Epithelial cell of esophagus (primary cell): Measurements from ENCODE around the gene CSMD2.

Experiments
- DNase-seq: peaks from one replicate; pipeline ENCODE4 v3.0.0; 2010; ENCODE audit warnings: low read depth
- H3K4me3 ChIP-seq: 2 replicates; pipeline ENCODE4 v1.5.1; 2011; ENCODE audit warnings: mild to moderate bottlenecking, low read length, control low read depth
- TF ChIP-seq, protein P1 (sequence below): IDR thresholded peaks from 2 replicates; pipeline ENCODE4 v1.5.1; 2011; ENCODE audit warnings: low read depth, mild to moderate bottlenecking, low read length, control low read depth, inconsistent platforms; ENCODE audit not compliant: insufficient read depth; ENCODE audit errors: missing control alignments

Gene CSMD2

DNA sequence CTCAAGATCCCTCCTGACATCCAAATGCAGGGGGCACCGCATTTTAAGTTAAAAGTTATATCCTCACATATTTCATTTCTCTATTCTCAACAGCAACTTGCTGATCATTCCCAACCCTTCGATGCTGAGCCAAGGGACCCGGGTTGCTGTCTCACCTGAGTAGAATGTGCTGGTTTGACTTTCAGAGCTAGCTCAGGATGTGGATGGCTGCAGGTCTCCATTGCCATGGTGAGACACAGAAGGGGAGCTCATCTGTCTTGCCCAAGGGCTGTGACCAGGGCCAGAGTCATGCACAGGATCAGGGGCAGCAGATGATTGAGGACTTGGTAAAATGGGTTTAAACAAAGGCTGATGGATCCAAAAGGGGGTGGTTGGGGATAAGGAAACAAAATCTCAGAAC is 189.1 kb downstream of the CSMD2 start:
- no peak for DNase-seq
- TF ChIP-seq, protein P1, sequence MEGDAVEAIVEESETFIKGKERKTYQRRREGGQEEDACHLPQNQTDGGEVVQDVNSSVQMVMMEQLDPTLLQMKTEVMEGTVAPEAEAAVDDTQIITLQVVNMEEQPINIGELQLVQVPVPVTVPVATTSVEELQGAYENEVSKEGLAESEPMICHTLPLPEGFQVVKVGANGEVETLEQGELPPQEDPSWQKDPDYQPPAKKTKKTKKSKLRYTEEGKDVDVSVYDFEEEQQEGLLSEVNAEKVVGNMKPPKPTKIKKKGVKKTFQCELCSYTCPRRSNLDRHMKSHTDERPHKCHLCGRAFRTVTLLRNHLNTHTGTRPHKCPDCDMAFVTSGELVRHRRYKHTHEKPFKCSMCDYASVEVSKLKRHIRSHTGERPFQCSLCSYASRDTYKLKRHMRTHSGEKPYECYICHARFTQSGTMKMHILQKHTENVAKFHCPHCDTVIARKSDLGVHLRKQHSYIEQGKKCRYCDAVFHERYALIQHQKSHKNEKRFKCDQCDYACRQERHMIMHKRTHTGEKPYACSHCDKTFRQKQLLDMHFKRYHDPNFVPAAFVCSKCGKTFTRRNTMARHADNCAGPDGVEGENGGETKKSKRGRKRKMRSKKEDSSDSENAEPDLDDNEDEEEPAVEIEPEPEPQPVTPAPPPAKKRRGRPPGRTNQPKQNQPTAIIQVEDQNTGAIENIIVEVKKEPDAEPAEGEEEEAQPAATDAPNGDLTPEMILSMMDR = no peak
- H3K4me3 ChIP-seq = no peak overlapping the region

DNA sequence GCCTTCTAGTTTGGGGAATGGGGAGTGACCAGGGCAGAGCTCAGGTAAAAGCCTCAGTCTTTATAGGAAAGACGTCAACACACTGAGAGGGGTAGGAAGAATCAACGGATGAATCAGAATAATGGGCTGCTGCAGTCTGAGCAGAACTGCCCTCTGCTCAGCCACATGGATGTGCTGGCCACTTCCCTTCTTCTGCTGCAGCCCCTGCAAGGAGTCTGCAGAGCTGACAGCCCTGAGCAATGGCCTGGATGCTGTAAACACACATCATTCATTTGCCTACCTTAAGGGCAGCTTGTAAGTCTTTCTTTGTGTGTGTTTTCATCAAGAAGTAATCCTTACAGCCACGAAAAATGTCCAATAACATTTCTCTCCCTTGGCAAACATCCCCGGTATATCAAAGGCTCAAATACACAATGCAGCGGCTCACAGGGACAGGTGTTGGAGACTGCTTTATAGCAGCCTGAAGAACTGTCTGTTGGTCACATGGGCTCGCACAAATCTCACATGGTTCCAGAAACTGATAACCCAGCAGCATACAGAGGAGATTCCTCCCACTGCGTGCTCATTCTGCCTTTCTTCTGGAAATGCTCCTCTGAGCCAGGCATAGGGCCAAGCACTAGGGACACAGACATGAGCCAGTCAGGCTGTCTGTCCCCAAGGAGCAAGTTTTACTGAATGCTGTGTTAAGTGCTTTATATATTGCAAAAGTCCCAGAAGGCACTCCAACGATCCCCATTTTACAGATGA is 191.1 kb downstream of the CSMD2 start:
- no peak for DNase-seq
- TF ChIP-seq, protein P1 = no peak

DNA sequence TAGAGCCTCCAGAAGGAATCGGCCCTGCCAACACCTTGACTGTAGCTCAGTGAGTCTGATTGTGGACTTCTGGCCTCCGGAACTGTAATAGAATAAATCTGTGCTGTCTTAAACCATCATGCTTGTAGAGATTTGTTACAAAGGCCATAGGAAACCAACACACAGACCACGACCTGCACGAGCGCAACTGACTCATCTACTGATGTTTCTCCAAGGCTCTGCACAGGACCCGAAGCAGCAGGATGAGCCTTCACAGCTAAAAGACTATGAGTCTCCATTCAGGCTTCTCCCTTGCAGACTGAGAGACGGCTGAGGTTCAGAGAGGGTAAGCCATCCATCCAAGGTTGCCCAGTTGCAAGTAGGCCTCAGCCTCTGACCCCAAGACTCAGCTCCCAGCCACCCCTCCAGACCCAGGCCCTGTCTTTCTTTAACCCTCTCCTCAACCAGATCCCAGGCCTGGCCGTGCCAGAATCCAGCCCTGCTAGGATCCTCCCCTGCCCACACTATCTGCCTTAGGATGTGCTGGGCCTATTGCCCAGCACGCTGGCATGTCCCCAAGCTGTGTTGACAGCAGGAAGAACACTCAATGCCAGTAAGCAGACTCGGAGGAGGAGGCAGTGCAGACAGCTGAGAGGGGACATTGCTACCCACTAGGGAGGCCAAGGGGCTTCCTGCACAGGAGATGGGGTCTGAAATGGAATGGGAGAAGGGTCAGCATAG is 192.2 kb downstream of the CSMD2 start:
- H3K4me3 ChIP-seq = no peak overlapping the region
- no peak for DNase-seq
- TF ChIP-seq, protein P1 = no peak

More for the DNA sequence above, 191.1 kb downstream of the CSMD2 start:
- H3K4me3 ChIP-seq = no peak overlapping the region

DNA sequence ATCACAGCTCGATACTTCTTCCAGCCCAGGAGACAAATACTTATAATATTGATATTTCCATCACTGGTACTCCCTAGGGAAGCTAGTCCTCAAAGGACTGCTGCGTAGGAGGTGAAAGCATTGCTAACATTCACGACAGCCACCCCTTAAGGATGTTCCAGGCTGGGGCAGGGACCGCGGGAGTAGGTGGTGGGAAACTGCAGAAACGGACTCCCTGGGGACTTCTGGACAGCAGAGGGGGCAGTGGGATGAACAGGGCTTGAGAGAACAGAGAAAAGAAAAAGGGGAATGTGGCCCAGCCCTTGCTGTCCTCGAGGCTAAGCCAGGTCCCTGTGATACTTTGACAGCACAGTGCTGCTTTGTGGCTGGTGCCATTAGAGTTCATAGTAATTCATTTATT is 193.1 kb downstream of the CSMD2 start:
- TF ChIP-seq, protein P1 = no peak
- DNase-seq = no peak
- no peak overlapping the region for H3K4me3 ChIP-seq

DNA sequence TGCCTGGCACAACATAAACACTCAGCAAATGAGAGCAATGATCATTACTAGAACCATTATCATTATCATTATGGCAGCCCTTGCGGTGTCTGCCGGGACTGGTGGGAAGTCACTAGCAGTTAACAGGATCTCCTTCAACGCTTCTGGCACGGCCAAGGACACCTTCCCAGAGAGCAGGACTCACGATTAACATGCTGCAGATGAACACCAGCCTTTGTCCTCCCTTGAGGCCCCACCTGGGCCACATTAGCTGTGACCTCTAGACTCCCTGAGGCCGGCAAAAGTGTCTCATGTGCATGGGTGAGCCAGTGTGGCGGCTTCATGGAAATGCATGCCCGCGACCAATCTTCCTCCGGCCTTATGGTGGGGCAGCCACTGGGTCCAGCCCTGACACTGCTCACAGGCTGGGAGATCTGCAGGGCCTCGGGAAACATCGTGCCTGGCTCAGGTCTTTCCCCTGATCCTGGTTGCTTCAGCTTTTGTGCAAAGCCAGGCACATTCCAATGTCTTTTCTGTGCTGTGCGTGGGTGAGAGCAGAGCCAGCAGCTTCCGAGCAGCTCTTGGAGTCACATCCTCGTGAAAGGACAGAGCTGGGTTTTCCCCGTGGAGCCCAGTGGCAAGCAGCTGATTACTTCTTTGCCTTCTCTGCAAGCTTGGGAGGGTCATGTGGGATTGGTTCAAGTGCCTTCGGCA is 193.9 kb downstream of the CSMD2 start:
- TF ChIP-seq, protein P1 = no peak
- H3K4me3 ChIP-seq = no peak overlapping the region
- DNase-seq = no peak

DNA sequence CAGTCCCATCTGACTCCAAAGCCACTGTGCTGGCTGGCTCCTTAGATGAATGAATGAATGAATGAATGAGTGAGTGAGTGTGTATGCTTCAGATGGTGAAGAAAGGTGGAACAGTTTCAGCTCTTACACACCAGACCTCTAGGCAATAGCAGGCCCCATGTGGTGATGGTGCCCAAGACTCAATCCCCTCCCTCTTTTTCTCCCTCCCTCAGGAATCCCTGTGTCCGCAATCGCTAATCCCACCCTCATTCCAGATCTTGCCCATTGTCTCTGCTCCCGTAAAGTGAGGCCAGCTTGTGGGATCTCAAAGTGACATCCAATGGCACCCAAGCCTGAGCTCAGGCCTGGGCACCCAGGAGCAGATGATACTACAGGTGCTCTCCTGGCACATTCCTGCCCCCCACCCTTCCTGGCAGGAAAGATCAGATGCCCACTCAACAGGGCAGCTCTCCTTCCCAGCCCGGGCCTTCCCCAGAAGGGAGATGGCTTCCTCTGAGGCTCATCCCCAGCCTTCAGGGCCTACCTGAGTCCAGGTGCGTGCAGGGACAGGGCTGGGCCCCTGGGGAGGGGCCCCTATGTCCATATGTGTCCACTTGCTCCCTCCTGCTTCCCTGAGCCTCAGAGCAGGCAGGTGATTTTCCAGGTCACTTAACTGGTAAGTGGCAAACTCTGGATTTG is 194.7 kb downstream of the CSMD2 start:
- no peak overlapping the region for H3K4me3 ChIP-seq
- TF ChIP-seq, protein P1 = no peak
- DNase-seq = no peak
